T-helper 9 cell (primary cell): Measurements from ENCODE around the gene IL4I1.
A peak's percentile ranks its signal among the peaks of the same experiment; 100 is the strongest.

Experiments used
- DNase-seq: peaks from one replicate; pipeline ENCODE4 v3.0.0-alpha.2; 2020

IL4I1 gene

GRCh38 chr19:49877020-49877878, 19.4 kb downstream of the IL4I1 start, which contains the start of the genes AKT1S1 and TBC1D17:
AKT1S1 (minus strand) TSS chr19:49877355; CDS start chr19:49873295, 4,060 bp downstream.
TBC1D17 (plus strand) TSS chr19:49877702; CDS start chr19:49877724, 22 bp downstream.
- peak; percentile 96 for DNase-seq

GRCh38 chr19:49876422-49877019, 20.2 kb downstream of the IL4I1 start:
- DNase-seq, result peak; percentile 95

GRCh38 chr19:49875857-49876421, 20.7 kb downstream of the IL4I1 start:
- DNase-seq, result no peak

GRCh38 chr19:49875177-49875576, 21.5 kb downstream of the IL4I1 start:
- DNase-seq, result no peak

- no peak for DNase-seq
Observed at GRCh38 chr19:49874503-49875157, 22.1 kb downstream of the IL4I1 start.

GRCh38 chr19:49873834-49874233, 22.9 kb downstream of the IL4I1 start:
- DNase-seq, result no peak

- no peak for DNase-seq
Observed at GRCh38 chr19:49873129-49873521, 23.6 kb downstream of the IL4I1 start.

GRCh38 chr19:49872245-49873128, 24.2 kb downstream of the IL4I1 start:
- no peak for DNase-seq

GRCh38 chr19:49871349-49871985, 25.2 kb downstream of the IL4I1 start:
- no peak for DNase-seq

GRCh38 chr19:49870309-49870901, 26.3 kb downstream of the IL4I1 start:
- DNase-seq, result no peak

GRCh38 chr19:49869484-49870308, 27.0 kb downstream of the IL4I1 start:
- peak; percentile 86 for DNase-seq

- no peak for DNase-seq
Observed at GRCh38 chr19:49869009-49869483, 27.6 kb downstream of the IL4I1 start.

GRCh38 chr19:49866933-49867782, 29.5 kb downstream of the IL4I1 start, which contains the start of gene PNKP:
PNKP (minus strand) TSS chr19:49867576; CDS start chr19:49867204, 372 bp downstream.
- peak; percentile 78 for DNase-seq

- DNase-seq, result no peak
Observed at GRCh38 chr19:49864890-49865289, 31.8 kb downstream of the IL4I1 start.

GRCh38 chr19:49863935-49864320, 32.8 kb downstream of the IL4I1 start:
- DNase-seq, result no peak

GRCh38 chr19:49863254-49863934, 33.3 kb downstream of the IL4I1 start:
- no peak for DNase-seq

- DNase-seq, result no peak
Observed at GRCh38 chr19:49862391-49863253, 34.1 kb downstream of the IL4I1 start.
